Measurements from ENCODE around the gene S100A7.

DNA sequence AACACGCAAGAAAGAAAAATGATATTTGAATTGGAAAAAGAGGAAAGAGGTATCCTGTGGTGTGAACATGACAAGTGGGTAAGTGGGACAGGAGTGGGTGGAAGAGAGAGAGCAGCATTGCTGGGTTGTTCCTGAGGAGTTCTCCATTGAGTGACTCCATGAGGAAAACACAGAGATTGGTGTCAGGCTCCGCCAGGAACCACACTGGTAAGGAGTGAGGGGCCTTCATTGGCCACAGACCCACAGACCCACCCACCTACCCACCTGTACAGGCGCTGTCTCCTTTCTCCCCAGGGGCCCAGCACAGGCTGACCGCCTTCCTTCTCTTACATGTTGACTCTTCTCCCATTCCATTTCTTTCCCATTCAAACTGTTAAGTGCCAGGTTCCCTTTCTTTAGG is 23.2 kb downstream of the S100A7 start:
- TF ChIP-seq, protein P1, sequence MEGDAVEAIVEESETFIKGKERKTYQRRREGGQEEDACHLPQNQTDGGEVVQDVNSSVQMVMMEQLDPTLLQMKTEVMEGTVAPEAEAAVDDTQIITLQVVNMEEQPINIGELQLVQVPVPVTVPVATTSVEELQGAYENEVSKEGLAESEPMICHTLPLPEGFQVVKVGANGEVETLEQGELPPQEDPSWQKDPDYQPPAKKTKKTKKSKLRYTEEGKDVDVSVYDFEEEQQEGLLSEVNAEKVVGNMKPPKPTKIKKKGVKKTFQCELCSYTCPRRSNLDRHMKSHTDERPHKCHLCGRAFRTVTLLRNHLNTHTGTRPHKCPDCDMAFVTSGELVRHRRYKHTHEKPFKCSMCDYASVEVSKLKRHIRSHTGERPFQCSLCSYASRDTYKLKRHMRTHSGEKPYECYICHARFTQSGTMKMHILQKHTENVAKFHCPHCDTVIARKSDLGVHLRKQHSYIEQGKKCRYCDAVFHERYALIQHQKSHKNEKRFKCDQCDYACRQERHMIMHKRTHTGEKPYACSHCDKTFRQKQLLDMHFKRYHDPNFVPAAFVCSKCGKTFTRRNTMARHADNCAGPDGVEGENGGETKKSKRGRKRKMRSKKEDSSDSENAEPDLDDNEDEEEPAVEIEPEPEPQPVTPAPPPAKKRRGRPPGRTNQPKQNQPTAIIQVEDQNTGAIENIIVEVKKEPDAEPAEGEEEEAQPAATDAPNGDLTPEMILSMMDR (IDR thresholded peaks at IDR 0.05; ENCODE audit: poor library complexity, severe bottlenecking): no peak
- no peak for TF ChIP-seq EP300 (conservative IDR thresholded peaks at IDR 0.05; ENCODE audit: poor library complexity, severe bottlenecking)

Measured in neural cell (in vitro differentiated cells).